H9 (cell line): ENCODE results near the gene FNDC8. TPM values are rescaled to one million over a fixed set of nuclear protein-coding genes. Genes with fewer than 3 reads are reported as not detected.

Experiments used
- DNase-seq: peaks from one replicate; pipeline ENCODE4 v3.0.0-alpha.2; 2017
- H2AFZ ChIP-seq: one replicate; pipeline ENCODE4 v1.6.1; 2013; ENCODE audit warnings: mild to moderate bottlenecking, low read length, control low read depth, moderate library complexity
- H2AK5ac ChIP-seq: 2 replicates; pipeline ENCODE4 v1.6.1; 2013; ENCODE audit warnings: low read length, control low read depth, mixed read lengths; ENCODE audit not compliant: insufficient read length
- H2BK120ac ChIP-seq: one replicate; pipeline ENCODE4 v1.6.1; 2013; ENCODE audit warnings: low read depth, mild to moderate bottlenecking, low read length, control low read depth, inconsistent platforms; ENCODE audit not compliant: poor library complexity, severe bottlenecking
- H2BK12ac ChIP-seq: 2 replicates; pipeline ENCODE4 v1.6.1; 2013; ENCODE audit warnings: low read length, control low read depth, mixed read lengths, low read depth; ENCODE audit not compliant: insufficient read length
- H2BK15ac ChIP-seq: 2 replicates; pipeline ENCODE4 v1.6.1; 2013; ENCODE audit warnings: low read depth, low read length, control low read depth
- H2BK20ac ChIP-seq: one replicate; pipeline ENCODE4 v1.6.1; 2013; ENCODE audit warnings: low read depth, mild to moderate bottlenecking, low read length, control low read depth, inconsistent platforms; ENCODE audit not compliant: poor library complexity, severe bottlenecking
- H2BK5ac ChIP-seq: 2 replicates; pipeline ENCODE4 v1.6.1; 2013; ENCODE audit warnings: low read length, control low read depth, mixed read lengths; ENCODE audit not compliant: insufficient read length
- H3K14ac ChIP-seq: 2 replicates; pipeline ENCODE4 v1.6.1; 2013; ENCODE audit warnings: low read length, control low read depth; ENCODE audit not compliant: insufficient read depth
- H3K18ac ChIP-seq: 2 replicates; pipeline ENCODE4 v1.6.1; 2013; ENCODE audit warnings: low read depth, mild to moderate bottlenecking, mixed read lengths, low read length, control low read depth; ENCODE audit not compliant: insufficient read length
- H3K23ac ChIP-seq: 2 replicates; pipeline ENCODE4 v1.6.1; 2013; ENCODE audit warnings: low read length, control low read depth, mixed read lengths, low read depth; ENCODE audit not compliant: insufficient read length
- H3K23me2 ChIP-seq: 2 replicates; pipeline ENCODE4 v1.6.1; 2013; ENCODE audit warnings: low read depth, mild to moderate bottlenecking, mixed read lengths, low read length, control low read depth; ENCODE audit not compliant: insufficient read length, poor library complexity, severe bottlenecking
- H3K27ac ChIP-seq: 2 replicates; pipeline ENCODE4 v1.5.1; 2013; ENCODE audit warnings: low read length, control low read depth, mixed read lengths, low read depth; ENCODE audit not compliant: insufficient read length
- H3K27me3 ChIP-seq: 2 replicates; pipeline ENCODE4 v1.6.1; 2013; ENCODE audit warnings: low read length, control low read depth, inconsistent platforms; ENCODE audit not compliant: insufficient read depth
- H3K4ac ChIP-seq: 2 replicates; pipeline ENCODE4 v1.6.1; 2013; ENCODE audit warnings: low read depth, mild to moderate bottlenecking, control low read depth, inconsistent platforms, low read length, moderate library complexity
- H3K4me1 ChIP-seq: 2 replicates; pipeline ENCODE4 v1.6.1; 2013; ENCODE audit warnings: low read length, control low read depth, inconsistent platforms; ENCODE audit not compliant: insufficient read depth
- H3K4me2 ChIP-seq: 2 replicates; pipeline ENCODE4 v1.6.1; 2013; ENCODE audit warnings: low read length, control low read depth, mixed read lengths; ENCODE audit not compliant: insufficient read length, insufficient read depth
- H3K56ac ChIP-seq: 2 replicates; pipeline ENCODE4 v1.6.1; 2013; ENCODE audit warnings: low read depth, mild to moderate bottlenecking, mixed read lengths, low read length, control low read depth; ENCODE audit not compliant: insufficient read length
- H3K79me1 ChIP-seq: 2 replicates; pipeline ENCODE4 v1.6.1; 2013; ENCODE audit warnings: low read depth, mild to moderate bottlenecking, moderate library complexity, low read length, control low read depth, inconsistent platforms; ENCODE audit not compliant: insufficient read depth, poor library complexity, severe bottlenecking
- H3K79me2 ChIP-seq: 2 replicates; pipeline ENCODE4 v1.6.1; 2013; ENCODE audit warnings: low read length, control low read depth, inconsistent platforms; ENCODE audit not compliant: insufficient read depth
- H3K9ac ChIP-seq: 2 replicates; pipeline ENCODE4 v1.6.1; 2013; ENCODE audit warnings: low read length, control low read depth, mixed read lengths; ENCODE audit not compliant: insufficient read length; ENCODE audit errors: extremely low read depth
- H3K9me3 ChIP-seq: one replicate; pipeline ENCODE4 v1.6.1; 2013; ENCODE audit warnings: low read depth, low read length, inconsistent platforms; ENCODE audit not compliant: control insufficient read depth
- H3T11ph ChIP-seq: one replicate; pipeline ENCODE4 v1.6.1; 2013; ENCODE audit warnings: mild to moderate bottlenecking, low read length, control low read depth, inconsistent platforms
- H4K20me1 ChIP-seq: one replicate; pipeline ENCODE4 v1.6.1; 2013; ENCODE audit not compliant: control insufficient read depth, insufficient read length, insufficient read depth
- H4K5ac ChIP-seq: 2 replicates; pipeline ENCODE4 v1.6.1; 2013; ENCODE audit warnings: low read depth, mild to moderate bottlenecking, mixed read lengths, low read length, control low read depth; ENCODE audit not compliant: insufficient read length
- H4K8ac ChIP-seq: replicated peaks from 2 replicates; pipeline ENCODE4 v1.6.1; 2013; ENCODE audit warnings: low read length, control low read depth, mixed read lengths, low read depth; ENCODE audit not compliant: insufficient read length
- H4K91ac ChIP-seq: 2 replicates; pipeline ENCODE4 v1.6.1; 2013; ENCODE audit warnings: low read depth, mild to moderate bottlenecking, moderate library complexity, mixed read lengths, low read length, control low read depth; ENCODE audit not compliant: insufficient read length
- H3K27ac Mint-ChIP-seq, 3 experiments: 2 replicates in 2 of 3; 3 replicates in 1 of 3; pipeline ENCODE4 v1.8.0; 2020 to 2021; ENCODE audit warnings: mixed read lengths in 3 of 3, mild to moderate bottlenecking in 1 of 3, moderate library complexity in 1 of 3
- H3K27me3 Mint-ChIP-seq: 2 replicates; pipeline ENCODE4 v1.8.0; 2021; ENCODE audit warnings: low read depth, mild to moderate bottlenecking, moderate library complexity, mixed read lengths
- H3K36me3 Mint-ChIP-seq, 3 experiments: 2 replicates in 2 of 3; 3 replicates in 1 of 3; pipeline ENCODE4 v1.8.0; 2020 to 2021; ENCODE audit warnings: low read depth in 3 of 3, mixed read lengths in 3 of 3; ENCODE audit not compliant: insufficient read depth in 1 of 3
- H3K4me1 Mint-ChIP-seq, 2 experiments: 2 replicates each; pipeline ENCODE4 v1.8.0; 2020; ENCODE audit warnings: mixed read lengths in 2 of 2
- H3K4me3 Mint-ChIP-seq, 2 experiments: 2 replicates in 1 of 2; 3 replicates in 1 of 2; pipeline ENCODE4 v1.8.0; 2020 to 2021; ENCODE audit warnings: mild to moderate bottlenecking in 2 of 2, mixed read lengths in 2 of 2, moderate library complexity in 1 of 2
- H3K9me3 Mint-ChIP-seq, 2 experiments: 2 replicates in 1 of 2; 3 replicates in 1 of 2; pipeline ENCODE4 v1.8.0; 2020; ENCODE audit warnings: mild to moderate bottlenecking in 2 of 2, mixed read lengths in 2 of 2, moderate library complexity in 1 of 2
- CTCF ChIP-seq: fragments of 200-600 bp; sonication (generic); conservative IDR thresholded peaks from 3 replicates; pipeline ENCODE4 v1.8.0; 2021; ENCODE audit warnings: antibody characterized with exemption, mild to moderate bottlenecking
- WGBS: extraction: QIAGEN DNeasy Blood & Tissue Kit; methylation state at CpG from one replicate; pipeline ENCODE4 v1.1.7; 2013; ENCODE audit warnings: missing lambda C conversion rate, low lambda C conversion rate, mixed read lengths; ENCODE audit not compliant: insufficient read length; ENCODE audit errors: extremely low coverage; 5-methylcytosine and 5-hydroxymethylcytosine counted together
- total RNA-seq: library from RNA; stranded (reverse); gene quantifications from 2 replicates; pipeline ENCODE4 v1.2.1, GENCODE V29; 2021

FNDC8 gene
- total RNA-seq, 1 experiment from 2014 or later: not detected

GRCh38 chr17:35132099-35132498 lies 10.7 kb downstream of the FNDC8 start:
- H2BK15ac ChIP-seq: no peak overlapping the region
- H4K20me1 ChIP-seq: no peaks in the 10 kb centered on the region
- H3K18ac ChIP-seq: no peak overlapping the region
- H2BK120ac ChIP-seq: no peak overlapping the region
- no CpG with 5 or more reads among the region's 10 CpGs for WGBS
- H3K56ac ChIP-seq: no peak overlapping the region
- H4K5ac ChIP-seq: no peak overlapping the region
- peaks cover 7% of the 10 kb centered on the region for H3K27me3 Mint-ChIP-seq
- no peak overlapping the region for H3K4me2 ChIP-seq
- H3K14ac ChIP-seq: no peak overlapping the region
- no peaks in the 10 kb centered on the region for H3K4me1 Mint-ChIP-seq
- no peak for TF ChIP-seq CTCF
- no peak overlapping the region for H3K23ac ChIP-seq
- H2BK12ac ChIP-seq: no peak overlapping the region
- H3K23me2 ChIP-seq: no peaks in the 10 kb centered on the region
- H4K91ac ChIP-seq: no peak overlapping the region
- H3K27me3 ChIP-seq: no peaks in the 10 kb centered on the region
- no peak overlapping the region for H2BK5ac ChIP-seq
- H3T11ph ChIP-seq: no peak overlapping the region
- no peak overlapping the region for H3K9ac ChIP-seq
- no peak overlapping the region for H2BK20ac ChIP-seq
- no peaks in the 10 kb centered on the region; a peak in 2 of 5 replicates for H3K9me3 Mint-ChIP-seq
- no peak overlapping the region for H3K4me3 Mint-ChIP-seq
- no peaks in the 10 kb centered on the region for H3K79me1 ChIP-seq
- H3K4ac ChIP-seq: no peak overlapping the region
- H3K79me2 ChIP-seq: no peaks in the 10 kb centered on the region
- H3K27ac Mint-ChIP-seq: no peak overlapping the region; a peak in 1 of 7 replicates
- DNase-seq: no peak
- no peak overlapping the region for H4K8ac ChIP-seq
- H3K4me1 ChIP-seq: no peaks in the 10 kb centered on the region
- no peaks in the 10 kb centered on the region for H3K9me3 ChIP-seq
- no peak overlapping the region for H3K27ac ChIP-seq
- H2AFZ ChIP-seq: no peak overlapping the region
- H2AK5ac ChIP-seq: no peak overlapping the region
- H3K36me3 Mint-ChIP-seq: peaks cover 54 to 71% (median 60%) of the 10 kb centered on the region in 3 experiments
